GM13976 (cell line): Measurements from ENCODE around the gene ZNF428.
A peak's percentile ranks its signal among the peaks of the same experiment; 100 is the strongest.

Experiments used
- DNase-seq: peaks from one replicate; pipeline ENCODE4 v3.0.0; 2012; ENCODE audit warnings: low spot score
- in situ Hi-C: fragments of 300-500 bp; cut with MboI; formaldehyde crosslinking; loops from one replicate; pipeline ENCODE4 v1.12.0; 2022; ENCODE audit warnings: low sequenced_read_pairs, mixed read lengths, inconsistent platforms; ENCODE audit not compliant: unreplicated experiment
- TF ChIP-seq, protein P1 (sequence below): IDR thresholded peaks from 2 replicates; pipeline ENCODE4 v1.5.1; 2012; ENCODE audit warnings: borderline replicate concordance, mild to moderate bottlenecking; ENCODE audit not compliant: insufficient read depth; ENCODE audit errors: extremely low read depth, missing control alignments, control extremely low read depth

Gene ZNF428, protein sequence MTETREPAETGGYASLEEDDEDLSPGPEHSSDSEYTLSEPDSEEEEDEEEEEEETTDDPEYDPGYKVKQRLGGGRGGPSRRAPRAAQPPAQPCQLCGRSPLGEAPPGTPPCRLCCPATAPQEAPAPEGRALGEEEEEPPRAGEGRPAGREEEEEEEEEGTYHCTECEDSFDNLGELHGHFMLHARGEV

DNA sequence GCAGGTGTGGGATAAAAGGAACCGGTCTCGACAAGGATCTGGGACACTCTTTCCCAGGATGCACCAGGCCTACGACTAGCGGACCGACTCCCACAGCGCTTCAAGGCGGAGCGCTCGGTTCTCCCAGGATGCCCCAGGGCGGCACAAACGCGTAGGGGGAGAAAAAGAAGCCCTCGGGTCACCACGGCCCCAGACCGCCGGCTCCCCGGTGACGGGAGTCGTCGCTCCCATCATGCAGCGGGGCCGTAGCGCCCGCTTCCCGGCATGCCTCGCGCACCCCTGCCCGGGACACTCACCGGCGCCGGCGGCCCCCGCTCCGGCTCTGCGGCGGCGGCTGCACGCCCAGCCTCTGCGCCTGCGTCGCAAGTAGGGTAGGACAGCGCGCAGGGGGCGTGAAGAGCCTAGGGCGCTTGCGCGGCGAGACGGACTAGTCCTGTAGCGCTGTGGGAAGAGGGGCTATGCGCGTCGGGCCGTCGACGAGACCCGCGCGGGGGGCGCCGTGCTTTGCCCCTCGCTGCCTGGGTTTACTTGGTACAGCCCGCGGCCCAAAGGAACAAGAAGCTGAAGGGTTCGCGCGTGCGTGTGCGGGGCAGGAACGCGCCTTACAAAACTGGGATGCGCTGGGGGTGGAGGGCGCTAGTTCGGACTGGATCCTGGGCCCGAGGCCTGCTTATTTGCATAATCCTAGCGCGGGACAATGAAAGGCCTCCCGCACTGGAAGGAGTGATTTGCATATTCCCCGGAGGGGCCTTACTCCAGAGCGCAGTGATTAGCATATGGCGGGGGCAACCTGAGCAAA is at the start of gene ZNF428:
TSS of gene ZNF428 (minus strand) at position 368 of the 799 bp plus-strand sequence. CDS start 5,325 bp downstream, outside the sequence.
- in situ Hi-C loops: no loop called here
- DNase-seq: peak; percentile 94
- TF ChIP-seq, protein P1, sequence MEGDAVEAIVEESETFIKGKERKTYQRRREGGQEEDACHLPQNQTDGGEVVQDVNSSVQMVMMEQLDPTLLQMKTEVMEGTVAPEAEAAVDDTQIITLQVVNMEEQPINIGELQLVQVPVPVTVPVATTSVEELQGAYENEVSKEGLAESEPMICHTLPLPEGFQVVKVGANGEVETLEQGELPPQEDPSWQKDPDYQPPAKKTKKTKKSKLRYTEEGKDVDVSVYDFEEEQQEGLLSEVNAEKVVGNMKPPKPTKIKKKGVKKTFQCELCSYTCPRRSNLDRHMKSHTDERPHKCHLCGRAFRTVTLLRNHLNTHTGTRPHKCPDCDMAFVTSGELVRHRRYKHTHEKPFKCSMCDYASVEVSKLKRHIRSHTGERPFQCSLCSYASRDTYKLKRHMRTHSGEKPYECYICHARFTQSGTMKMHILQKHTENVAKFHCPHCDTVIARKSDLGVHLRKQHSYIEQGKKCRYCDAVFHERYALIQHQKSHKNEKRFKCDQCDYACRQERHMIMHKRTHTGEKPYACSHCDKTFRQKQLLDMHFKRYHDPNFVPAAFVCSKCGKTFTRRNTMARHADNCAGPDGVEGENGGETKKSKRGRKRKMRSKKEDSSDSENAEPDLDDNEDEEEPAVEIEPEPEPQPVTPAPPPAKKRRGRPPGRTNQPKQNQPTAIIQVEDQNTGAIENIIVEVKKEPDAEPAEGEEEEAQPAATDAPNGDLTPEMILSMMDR: no peak

DNA sequence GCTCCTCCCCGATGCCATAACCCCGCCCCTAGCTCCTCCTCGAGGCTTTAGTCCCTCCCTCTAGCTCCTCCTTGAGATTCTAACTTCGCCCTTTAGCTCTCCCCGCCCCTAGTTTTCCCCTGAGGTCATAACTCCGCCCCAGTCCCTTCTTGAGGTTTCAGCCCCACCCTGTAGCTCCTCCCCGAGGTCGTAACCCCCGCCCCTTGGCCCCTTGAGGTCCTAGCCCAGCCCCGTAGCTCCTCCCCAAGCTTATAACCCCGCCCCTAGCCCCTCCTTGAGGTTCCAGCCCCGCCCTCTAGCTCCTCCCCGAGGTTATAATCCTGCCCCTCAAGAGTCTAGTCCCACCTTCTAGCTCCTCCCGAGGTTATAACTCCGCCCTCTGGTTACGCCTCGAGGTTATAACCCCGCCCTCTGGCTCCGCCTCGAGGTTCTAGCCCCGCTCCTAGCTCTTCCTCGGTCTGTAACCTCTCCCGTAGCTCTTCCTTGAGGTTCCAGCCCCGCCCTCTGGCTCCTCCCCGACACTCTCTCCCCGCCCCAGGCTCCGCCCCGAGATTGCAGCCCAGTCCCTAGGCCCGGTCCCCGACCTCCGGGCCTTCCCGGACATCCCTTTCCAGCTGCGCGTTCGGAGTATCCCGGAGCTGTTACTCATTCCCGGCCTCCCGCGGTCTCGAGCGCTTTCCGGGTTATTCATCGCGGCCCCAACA is 49.1 kb upstream of the ZNF428 start:
- in situ Hi-C loops: no loop called here
- TF ChIP-seq, protein P1: no peak
- DNase-seq: peak; percentile 98

DNA sequence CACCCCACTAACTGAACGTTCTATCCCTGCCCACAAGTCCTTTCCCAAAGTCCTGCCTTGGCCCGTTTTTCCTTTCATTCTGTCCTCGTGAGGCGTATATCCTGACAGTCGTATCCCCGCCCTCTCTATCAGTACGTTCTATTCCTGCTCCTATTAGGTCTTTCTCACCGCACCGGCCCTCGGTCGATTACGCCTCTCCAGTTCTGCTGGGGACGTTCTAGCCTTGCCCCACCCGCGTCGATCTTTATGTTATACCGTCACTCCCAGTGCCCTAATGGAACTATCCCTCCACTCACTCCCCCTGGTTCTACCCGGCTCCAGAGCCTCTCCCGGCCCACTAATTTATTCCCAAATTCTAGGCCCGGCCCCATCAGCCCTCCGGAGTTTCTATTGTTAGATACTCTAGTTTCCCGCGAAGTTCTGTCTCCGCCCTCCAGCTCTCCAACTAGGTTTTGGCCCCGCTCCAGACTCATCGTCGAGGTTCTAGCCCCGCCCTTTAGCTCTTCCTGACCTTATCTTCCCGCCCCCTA is 48.5 kb upstream of the ZNF428 start:
- DNase-seq: no peak
- in situ Hi-C loops: no loop called here
- TF ChIP-seq, protein P1: no peak

DNA sequence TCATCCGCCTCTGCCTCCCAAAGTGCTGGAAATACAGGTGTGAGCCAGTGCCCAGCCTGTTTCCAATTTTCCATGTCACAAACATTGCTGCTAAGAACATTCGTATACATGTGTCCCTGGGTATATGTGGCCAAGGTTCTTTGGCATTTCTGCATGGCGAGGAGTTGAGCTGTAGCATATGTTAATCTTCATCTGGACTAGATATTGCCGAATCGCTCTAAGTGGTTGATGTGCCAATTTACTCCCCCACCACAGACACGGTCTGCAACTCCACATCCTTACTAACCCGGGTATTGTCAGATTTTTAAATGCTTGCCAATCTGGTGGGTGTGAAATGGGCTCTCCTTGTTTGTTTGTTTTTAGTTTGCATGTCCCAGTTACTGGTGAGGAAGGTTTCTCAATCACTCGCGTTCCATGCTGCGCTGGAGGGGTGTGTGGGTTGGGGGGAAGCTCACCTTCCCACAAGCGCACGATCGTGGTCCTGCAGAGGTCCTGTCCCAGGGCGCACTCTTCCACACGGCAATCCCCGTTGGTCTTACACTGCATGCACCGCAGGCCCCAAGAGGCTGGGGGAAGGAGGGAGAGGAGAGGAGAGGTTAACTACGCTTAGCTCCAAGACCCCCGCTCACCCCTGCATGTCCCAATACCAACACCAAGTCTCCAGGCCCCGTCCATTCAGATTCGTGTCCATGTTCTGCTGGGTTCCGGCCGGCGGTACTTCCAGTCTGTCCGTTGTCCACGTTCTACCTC is 47.9 kb upstream of the ZNF428 start:
- TF ChIP-seq, protein P1: no peak
- in situ Hi-C loops: no loop called here
- DNase-seq: no peak

DNA sequence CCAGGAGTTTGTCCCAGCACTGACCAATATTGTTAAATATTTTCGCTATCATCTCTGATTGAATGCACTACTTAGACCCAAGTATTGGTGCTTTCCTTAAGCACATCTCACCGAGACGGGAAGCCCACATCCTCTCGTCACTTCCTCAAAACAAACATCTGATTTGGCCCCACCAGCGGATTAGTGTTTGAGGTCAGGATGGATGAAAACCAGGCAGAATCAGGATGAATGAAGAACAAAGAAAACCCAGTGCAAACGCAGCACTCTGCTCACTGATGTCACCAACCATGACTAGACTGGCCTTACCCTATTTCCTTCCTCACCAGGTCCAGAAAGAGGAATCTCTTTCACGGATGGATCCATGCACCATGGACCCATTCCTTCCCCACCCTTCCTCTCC is 44.6 kb upstream of the ZNF428 start:
- peak; percentile 38 for DNase-seq
- TF ChIP-seq, protein P1: no peak
- in situ Hi-C loops: no loop called here

DNA sequence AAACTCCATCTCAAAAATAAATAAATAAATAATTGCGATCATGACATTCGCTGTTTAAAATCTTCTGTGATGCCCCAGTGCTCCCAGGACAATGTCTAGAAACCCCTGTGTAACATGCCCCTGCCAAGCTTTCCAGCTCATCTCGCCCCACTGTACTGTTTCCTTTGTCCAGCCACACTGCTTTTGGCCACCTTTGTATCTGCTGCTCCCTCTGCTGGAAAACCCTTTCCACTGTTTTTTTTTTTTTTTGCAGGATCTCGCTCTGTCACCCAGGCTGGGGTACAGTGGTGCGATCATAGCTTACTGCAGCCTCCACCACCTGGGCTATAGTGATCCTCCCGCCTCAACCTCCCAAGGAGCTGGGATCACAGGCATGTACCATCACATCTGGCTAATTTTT is 43.1 kb upstream of the ZNF428 start:
- DNase-seq: no peak
- TF ChIP-seq, protein P1: no peak

More for the DNA sequence above, 43.1 kb upstream of the ZNF428 start:
- in situ Hi-C loops: no loop called here
